Upper lobe of left lung (tissue), 4 donors: ENCODE measurements around the gene LRRC8E.

Experiments
- CTCF ChIP-seq, 6 experiments: fragments of 450-650 bp in 4 of 6; fragments of 200-600 bp in 2 of 6; sonication (generic) in 2 of 6; IDR thresholded peaks; one replicate each; pipeline ENCODE4 v1.5.1; 2016 to 2019; ENCODE audit warnings: antibody characterized with exemption in 6 of 6
- POLR2A ChIP-seq, 4 donors: fragments of 450-650 bp; IDR thresholded peaks; one replicate each; pipeline ENCODE4 v1.5.1; 2016 to 2017; ENCODE audit warnings: antibody characterized with exemption in 4 of 4, mild to moderate bottlenecking in 2 of 4
- POLR2AphosphoS5 ChIP-seq, 2 donors: sonication (generic); formaldehyde crosslinking; IDR thresholded peaks; one replicate each; pipeline ENCODE4 v1.5.1; 2017; ENCODE audit warnings: antibody characterized with exemption in 2 of 2

- no peak for TF ChIP-seq CTCF (IDR thresholded peaks at IDR 0.05)
- TF ChIP-seq POLR2A (IDR thresholded peaks at IDR 0.05) = no peak
- no peak for TF ChIP-seq POLR2AphosphoS5 (IDR thresholded peaks at IDR 0.05)
Observed at GRCh38 chr19:7840629-7841028, 47.7 kb upstream of the LRRC8E start.
